GM23248 (cell line): ENCODE data around the gene DDC. TPM values are rescaled to one million over a fixed set of nuclear protein-coding genes. Genes with fewer than 3 reads are reported as not detected.

Experiments used
- DNase-seq: peaks from one replicate; pipeline ENCODE4 v3.0.0-alpha.2; 2015
- H2AFZ ChIP-seq: fragments of 200-600 bp; sonication (generic); 2 replicates; pipeline ENCODE4 v1.6.1; 2016; ENCODE audit warnings: antibody characterized with exemption
- H3F3A ChIP-seq: fragments of 200-600 bp; sonication (generic); 2 replicates; pipeline ENCODE4 v1.6.1; 2016; ENCODE audit warnings: mild to moderate bottlenecking, antibody characterized with exemption, mixed run types; ENCODE audit not compliant: insufficient read depth
- H3K27ac ChIP-seq: fragments of 200-600 bp; sonication (generic); 2 replicates; pipeline ENCODE4 v1.5.1; 2016; ENCODE audit warnings: mild to moderate bottlenecking
- H3K27me3 ChIP-seq: fragments of 200-600 bp; sonication (generic); replicated peaks from 2 replicates; pipeline ENCODE4 v1.6.1; 2016; ENCODE audit warnings: mild to moderate bottlenecking; ENCODE audit not compliant: insufficient read depth
- H3K36me3 ChIP-seq: fragments of 200-600 bp; sonication (generic); 2 replicates; pipeline ENCODE4 v1.6.1; 2016; ENCODE audit warnings: low read depth, mild to moderate bottlenecking
- H3K4me1 ChIP-seq: fragments of 200-600 bp; sonication (generic); 2 replicates; pipeline ENCODE4 v1.6.1; 2016; ENCODE audit warnings: mild to moderate bottlenecking; ENCODE audit not compliant: insufficient read depth
- H3K4me2 ChIP-seq: fragments of 200-600 bp; sonication (generic); one replicate; pipeline ENCODE4 v1.6.1; 2016; ENCODE audit warnings: mild to moderate bottlenecking; ENCODE audit not compliant: unreplicated experiment
- H3K4me3 ChIP-seq: fragments of 200-600 bp; sonication (generic); 2 replicates; pipeline ENCODE4 v1.5.1; 2016; ENCODE audit warnings: mild to moderate bottlenecking
- H3K79me2 ChIP-seq: fragments of 200-600 bp; sonication (generic); 2 replicates; pipeline ENCODE4 v1.6.1; 2016; ENCODE audit warnings: mild to moderate bottlenecking; ENCODE audit not compliant: insufficient read depth
- H3K9ac ChIP-seq: fragments of 200-600 bp; sonication (generic); 2 replicates; pipeline ENCODE4 v1.6.1; 2016; ENCODE audit warnings: mild to moderate bottlenecking
- H3K9me2 ChIP-seq: fragments of 200-600 bp; sonication (generic); 2 replicates; pipeline ENCODE4 v1.6.1; 2016; ENCODE audit warnings: mixed run types, mild to moderate bottlenecking, moderate library complexity; ENCODE audit not compliant: insufficient read depth
- H3K9me3 ChIP-seq: fragments of 200-600 bp; sonication (generic); one replicate; pipeline ENCODE4 v1.6.1; 2017; ENCODE audit warnings: low read depth
- H4K20me1 ChIP-seq: fragments of 200-600 bp; sonication (generic); 2 replicates; pipeline ENCODE4 v1.6.0; 2016; ENCODE audit not compliant: insufficient read depth
- EZH2 ChIP-seq: fragments of 200-600 bp; sonication (generic); IDR thresholded peaks from 2 replicates; pipeline ENCODE4 v1.6.1; 2018; ENCODE audit warnings: antibody characterized with exemption, mild to moderate bottlenecking; ENCODE audit not compliant: insufficient read depth, poor library complexity, severe bottlenecking
- EZH2phosphoT487 ChIP-seq: fragments of 200-600 bp; sonication (generic); IDR thresholded peaks from 2 replicates; pipeline ENCODE4 v1.6.1; 2018; ENCODE audit warnings: antibody characterized with exemption, moderate library complexity, mild to moderate bottlenecking, low read depth; ENCODE audit not compliant: insufficient read depth
- WGBS, 2 experiments: methylation state at CpG; one replicate each; pipeline ENCODE4 v1.1.6; 2015 to 2017; ENCODE audit warnings: low lambda C conversion rate in 2 of 2, low coverage in 1 of 2; ENCODE audit errors: missing lambda C conversion rate in 2 of 2; 5-methylcytosine and 5-hydroxymethylcytosine counted together
- in situ Hi-C: fragments of 300-500 bp; cut with MboI; formaldehyde crosslinking; loops from 2 replicates; pipeline ENCODE4 v1.15.0; 2020
- polyA plus RNA-seq: library from polyadenylated mRNA; unstranded; fragments of >200 nt; fragmentation: Nextera tagmentation; extraction: Ambion mirVana; gene quantifications from 2 replicates; pipeline ENCODE4 v1.2.1, GENCODE V29; 2016
- total RNA-seq: library from RNA; depleted of rRNA; stranded (reverse); fragments of >200 nt; shearing (Covaris generic); gene quantifications from 2 replicates; pipeline ENCODE4 v1.2.3, GENCODE V29; 2014

The DDC gene
- total and polyA plus RNA-seq, 2 experiments from 2014 or later: not detected

DNA sequence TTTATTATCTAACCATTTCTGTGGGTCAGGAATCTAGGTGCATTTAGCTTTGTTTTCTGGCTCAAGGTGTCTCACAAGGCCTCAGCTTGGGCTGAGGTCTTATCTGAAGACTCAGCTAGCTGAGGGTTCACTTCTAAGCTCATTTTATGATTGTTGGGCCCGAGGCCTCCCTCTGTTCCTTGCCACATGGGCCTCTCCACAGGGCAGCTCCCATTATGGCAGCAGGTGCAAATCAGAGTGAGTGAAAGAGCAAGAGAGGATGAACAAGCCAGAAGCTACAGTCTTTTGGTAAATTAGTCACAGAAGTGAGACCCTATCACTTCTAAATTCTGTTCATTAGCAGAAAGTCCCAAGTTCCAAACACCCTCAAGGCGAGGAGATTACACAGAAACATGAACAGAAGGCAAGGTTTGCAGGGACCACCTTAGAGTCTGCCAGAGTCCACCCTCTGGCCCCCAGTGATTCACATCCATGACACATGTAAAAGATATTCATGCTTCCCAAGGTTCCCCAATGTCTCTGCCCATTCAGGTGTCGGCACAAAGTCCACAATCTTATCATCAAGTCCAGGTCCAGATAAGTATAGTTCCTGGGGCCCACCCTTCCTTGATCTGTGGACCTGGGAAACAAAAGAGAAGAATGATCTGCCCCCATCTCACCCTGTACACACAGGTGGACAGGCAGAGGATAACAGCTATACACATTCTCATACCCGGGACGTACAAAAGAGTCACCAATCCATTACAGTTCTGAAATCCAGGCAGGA is 138.7 kb downstream of the DDC start:
- H3K9me3 ChIP-seq: no peaks in the 10 kb centered on the region
- no peak overlapping the region for H2AFZ ChIP-seq
- no peak overlapping the region for H3K27ac ChIP-seq
- H3K9ac ChIP-seq: no peak overlapping the region
- no peak overlapping the region for H3K4me2 ChIP-seq
- H3K27me3 ChIP-seq: no peaks in the 10 kb centered on the region
- H3F3A ChIP-seq: no peaks in the 10 kb centered on the region
- no peaks in the 10 kb centered on the region for H3K36me3 ChIP-seq
- no peaks in the 10 kb centered on the region for H3K9me2 ChIP-seq
- TF ChIP-seq EZH2phosphoT487: no peak
- TF ChIP-seq EZH2: no peak
- 86 to 92% methylated on average over 5 of the region's 5 CpGs for WGBS, 2 experiments
- H3K79me2 ChIP-seq: no peaks in the 10 kb centered on the region
- no peaks in the 10 kb centered on the region for H3K4me1 ChIP-seq
- no peaks in the 10 kb centered on the region for H4K20me1 ChIP-seq
- no peak overlapping the region for H3K4me3 ChIP-seq
- in situ Hi-C loops: no loop called here
- no peak for DNase-seq

DNA sequence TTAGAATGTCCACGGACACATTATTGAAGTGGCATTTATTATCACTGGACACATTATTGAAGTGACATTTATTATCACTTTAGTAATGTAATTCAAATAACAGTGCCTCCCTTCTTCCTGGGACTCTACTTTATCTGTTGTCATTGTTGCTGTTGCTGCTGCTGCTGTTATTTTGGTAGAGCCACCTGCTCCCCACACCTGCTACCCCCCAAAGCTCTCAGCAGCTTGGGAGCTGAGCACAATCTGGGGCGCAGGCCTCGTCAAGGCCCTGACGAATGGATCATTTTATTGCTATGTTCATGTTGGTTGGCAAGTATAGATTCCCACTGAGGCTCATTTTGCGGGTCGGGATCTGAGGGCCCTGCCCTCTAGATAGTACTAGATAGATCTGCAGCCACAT is 139.9 kb downstream of the DDC start:
- no peaks in the 10 kb centered on the region for H3K27me3 ChIP-seq
- no peak overlapping the region for H3K27ac ChIP-seq
- no peak for DNase-seq
- H3F3A ChIP-seq: no peaks in the 10 kb centered on the region
- H3K9me3 ChIP-seq: no peaks in the 10 kb centered on the region
- no peak for TF ChIP-seq EZH2
- TF ChIP-seq EZH2phosphoT487: no peak
- H3K36me3 ChIP-seq: no peaks in the 10 kb centered on the region
- H3K9ac ChIP-seq: no peak overlapping the region
- no peak overlapping the region for H3K4me2 ChIP-seq
- H4K20me1 ChIP-seq: no peaks in the 10 kb centered on the region
- no peak overlapping the region for H2AFZ ChIP-seq
- H3K9me2 ChIP-seq: no peaks in the 10 kb centered on the region
- 75 to 78% methylated on average over 6 of the region's 6 CpGs for WGBS, 2 experiments
- H3K79me2 ChIP-seq: no peaks in the 10 kb centered on the region
- H3K4me3 ChIP-seq: no peak overlapping the region
- in situ Hi-C loops: no loop called here
- H3K4me1 ChIP-seq: no peaks in the 10 kb centered on the region

DNA sequence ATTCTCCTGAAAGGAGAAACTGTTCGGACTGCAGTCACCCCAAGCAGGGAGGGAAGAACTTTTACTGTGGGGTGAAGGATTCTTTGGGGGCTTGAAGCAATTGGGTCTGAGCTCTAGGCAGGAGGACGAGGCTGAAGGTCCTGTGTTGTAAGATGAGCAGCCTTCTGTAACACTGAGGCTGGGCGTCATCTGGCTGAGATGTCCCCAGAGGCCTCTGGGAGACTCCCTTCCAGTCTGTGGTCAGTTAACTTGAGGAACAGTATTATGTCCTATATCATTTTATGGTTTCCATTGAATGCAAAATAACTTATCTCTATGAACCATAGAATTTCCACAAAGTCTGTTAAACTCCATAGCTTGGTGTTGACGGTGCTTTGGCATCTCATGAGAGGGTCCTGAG is 141.3 kb downstream of the DDC start:
- DNase-seq: no peak
- Histone ChIP-seq H3K27ac (no peak overlapping the region), H3K27me3 (no peaks in the 10 kb centered on the region), H3F3A (no peaks in the 10 kb centered on the region), H3K4me2 (no peak overlapping the region), H3K9me2 (no peaks in the 10 kb centered on the region), H3K79me2 (no peaks in the 10 kb centered on the region), H3K9me3 (no peaks in the 10 kb centered on the region), H3K9ac (no peak overlapping the region), H3K4me3 (no peak overlapping the region), H3K36me3 (no peaks in the 10 kb centered on the region), H3K4me1 (no peaks in the 10 kb centered on the region), H4K20me1 (no peaks in the 10 kb centered on the region), H2AFZ (no peak overlapping the region)
- no peak for TF ChIP-seq EZH2
- TF ChIP-seq EZH2phosphoT487: no peak
- 38 to 40% methylated on average over 4 of the region's 4 CpGs for WGBS, 2 experiments
- in situ Hi-C loops: no loop called here

DNA sequence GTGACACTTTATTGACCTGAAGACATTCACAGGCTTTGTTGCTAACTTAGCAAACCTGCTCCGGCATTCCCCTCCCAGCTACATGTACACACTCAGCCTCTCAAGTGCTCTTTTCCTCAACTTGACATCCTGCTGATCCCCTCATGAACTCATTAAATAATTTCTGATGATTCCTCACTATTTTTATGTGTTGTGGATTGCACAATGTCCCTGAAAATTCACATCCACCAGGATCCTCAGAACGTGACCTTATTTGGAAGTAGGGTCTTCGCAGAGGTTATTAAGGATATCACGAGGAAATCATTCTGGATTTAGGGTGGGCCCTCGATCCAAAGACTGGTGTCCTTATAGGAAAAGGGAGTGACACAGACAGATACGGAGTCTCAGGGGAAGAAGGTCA is 142.3 kb downstream of the DDC start:
- H3K4me3 ChIP-seq: no peak overlapping the region
- TF ChIP-seq EZH2phosphoT487 (no peak), EZH2 (no peak)
- H3K79me2 ChIP-seq: no peaks in the 10 kb centered on the region
- H3K4me1 ChIP-seq: no peaks in the 10 kb centered on the region
- no peaks in the 10 kb centered on the region for H4K20me1 ChIP-seq
- in situ Hi-C loops: no loop called here
- H3K9me2 ChIP-seq: no peaks in the 10 kb centered on the region
- no peak overlapping the region for H3K9ac ChIP-seq
- H2AFZ ChIP-seq: no peak overlapping the region
- no peak overlapping the region for H3K4me2 ChIP-seq
- no peaks in the 10 kb centered on the region for H3K36me3 ChIP-seq
- H3F3A ChIP-seq: no peaks in the 10 kb centered on the region
- H3K27me3 ChIP-seq: no peaks in the 10 kb centered on the region
- no peaks in the 10 kb centered on the region for H3K9me3 ChIP-seq
- H3K27ac ChIP-seq: no peak overlapping the region
- WGBS, 2 experiments: 75 to 80% methylated on average over 6 of the region's 6 CpGs
- DNase-seq: no peak
